ENCODE data around the gene RAB3A. TPM values are rescaled to one million over a fixed set of nuclear protein-coding genes. Genes with fewer than 3 reads are reported as not detected.

Gene RAB3A
- total and polyA plus RNA-seq, 9 of the 15 experiments (the other 6 are each of a cell fraction or from before 2014, with no cell fraction given): 0.17 to 5.1 (median 0.90) TPM; not detected in 1

- no peak for TF ChIP-seq CTBP1 (IDR thresholded peaks at IDR 0.05; ENCODE audit: borderline replicate concordance)
- TF ChIP-seq ZNF239 (CRISPR knock-in tag; IDR thresholded peaks at IDR 0.05): no peak
- no peak for TF ChIP-seq E2F4 (CRISPR knock-in tag; IDR thresholded peaks at IDR 0.05; ENCODE audit: low read depth)
- no peak for TF ChIP-seq ZNF175 (CRISPR knock-in tag; IDR thresholded peaks at IDR 0.05; ENCODE audit: low read depth)
- peak; percentile 78 for TF ChIP-seq PRDM10 (IDR thresholded peaks at IDR 0.05; ENCODE audit: partially characterized antibody)
- no peak for TF ChIP-seq NFIX (CRISPR knock-in tag; IDR thresholded peaks at IDR 0.05; ENCODE audit: low read depth)
- no peak for TF ChIP-seq MITF (IDR thresholded peaks at IDR 0.05)
- TF ChIP-seq ZBTB43 (CRISPR knock-in tag; IDR thresholded peaks at IDR 0.05): no peak
- TF ChIP-seq ZNF431 (CRISPR knock-in tag; IDR thresholded peaks at IDR 0.05): peak; percentile 5; the same call in 1 of the 2 replicates
- peak in 1 of 2 experiments; percentile 22 for TF ChIP-seq E2F6 (IDR thresholded peaks at IDR 0.05; ENCODE audit: borderline replicate concordance in 1 of 2, extremely low read depth in 1 of 2, insufficient read depth in 1 of 2, insufficient read length in 1 of 2, low read depth in 1 of 2, low read length in 1 of 2, poor library complexity in 1 of 2, severe bottlenecking in 1 of 2)
- TF ChIP-seq ATF1 (CRISPR knock-in tag; IDR thresholded peaks at IDR 0.05): no peak
- TF ChIP-seq ATF1 (tag; IDR thresholded peaks at IDR 0.05): no peak; the same call in 1 of the 2 replicates
- TF ChIP-seq KLF6 (CRISPR knock-in tag; IDR thresholded peaks at IDR 0.05; ENCODE audit: borderline replicate concordance): no peak
- no peak for TF ChIP-seq ZNF23 (CRISPR knock-in tag; IDR thresholded peaks at IDR 0.05)
- no peak for TF ChIP-seq GTF3C2 (IDR thresholded peaks at IDR 0.05; ENCODE audit: borderline replicate concordance, extremely low read depth, insufficient read length)
These were observed 9.7 kb downstream of the RAB3A start (continued) for GRCh38 chr19:18194181-18194530.
